HG02642 (cell line): ENCODE data around the gene HSF2BP.
"Not testable (repeated sequence)": the region's sequence is repeated elsewhere in the genome, so short reads cannot be mapped to it uniquely, and the experiment has no call there.

ENCODE experiments used
- ATAC-seq: cut with Tn5 transposase; IDR thresholded peaks from one replicate; pipeline ENCODE4 v1.9.1; 2021; ENCODE audit warnings: mild to moderate bottlenecking; ENCODE audit not compliant: unreplicated experiment, poor library complexity

HSF2BP gene

DNA sequence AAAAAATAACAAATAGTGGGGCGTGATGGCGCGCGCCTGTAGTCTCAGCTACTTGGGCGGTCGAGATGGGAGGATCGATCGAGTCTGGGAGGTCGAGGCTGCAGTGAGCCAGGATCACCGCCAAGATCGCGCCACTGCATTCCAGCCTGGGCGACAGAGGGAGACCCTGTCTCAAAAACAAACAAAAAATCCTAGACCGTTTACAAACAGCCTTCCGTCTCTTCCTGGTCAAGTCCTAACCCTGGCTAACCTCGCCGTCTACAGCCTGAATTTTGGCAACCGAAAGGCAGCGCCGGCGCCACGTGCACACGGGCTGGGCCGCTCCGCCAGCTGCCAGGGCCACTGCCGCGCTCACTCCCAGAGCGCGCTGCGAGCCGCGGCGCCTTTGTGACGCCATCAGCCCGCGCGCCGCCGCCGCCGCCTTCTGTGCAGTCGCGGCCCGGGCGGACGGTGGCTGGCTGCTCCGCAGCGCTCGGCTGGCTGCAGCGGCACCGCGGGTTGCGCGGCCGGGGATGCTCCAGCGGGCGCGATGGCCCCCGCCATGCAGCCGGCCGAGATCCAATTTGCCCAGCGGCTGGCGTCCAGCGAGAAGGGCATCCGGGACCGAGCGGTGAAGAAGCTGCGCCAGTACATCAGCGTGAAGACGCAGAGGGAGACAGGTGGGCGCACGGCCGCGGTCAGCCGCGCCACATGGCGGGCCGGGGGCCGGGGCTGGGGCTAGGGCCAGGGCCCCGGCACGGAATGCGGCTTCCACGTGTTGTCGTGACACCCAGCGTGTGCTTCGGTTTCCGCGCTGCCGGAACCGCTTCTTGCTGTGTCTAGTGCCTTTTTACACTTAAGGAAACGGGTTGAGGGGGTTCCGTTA lies at the start of gene HSF2BP, which contains the start of gene RRP1B:
Gene HSF2BP (minus strand): TSS at position 353 of the 865 bp plus-strand sequence. CDS start 1,392 bp downstream, outside the sequence.
Gene RRP1B (plus strand): TSS at position 425 of the 865 bp plus-strand sequence. CDS start 105 bp downstream, at position 530.
- peak; percentile 81 for ATAC-seq

DNA sequence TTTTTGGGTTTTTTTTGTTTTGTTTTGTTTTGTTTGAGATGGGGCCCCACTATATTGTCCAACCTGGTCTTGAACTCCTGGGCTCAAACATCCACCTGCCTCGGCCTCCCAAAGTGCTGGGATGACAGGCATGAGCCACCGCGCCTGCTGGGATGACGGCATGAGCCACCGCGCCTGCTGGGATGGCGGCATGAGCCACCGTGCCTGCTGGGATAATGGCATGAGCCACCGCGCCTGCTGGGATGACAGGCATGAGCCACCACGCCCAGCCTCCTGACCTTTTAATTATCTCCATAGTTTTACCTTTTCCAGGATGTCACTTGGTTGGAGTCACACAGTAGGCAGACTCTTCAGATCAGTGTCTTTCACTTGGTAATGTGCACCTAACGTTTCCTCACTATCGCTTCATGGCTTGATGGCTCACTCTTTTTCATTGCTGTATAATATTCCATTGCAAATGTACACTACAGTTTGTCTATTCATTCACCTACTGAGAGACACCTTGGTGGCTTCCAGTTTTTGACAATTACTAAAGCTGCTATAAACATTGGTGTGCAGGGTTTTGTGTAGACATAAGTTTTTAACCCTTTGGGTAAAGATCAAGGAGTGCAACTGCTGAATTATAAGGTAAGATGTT lies 49.6 kb upstream of the HSF2BP start:
- ATAC-seq = no peak

DNA sequence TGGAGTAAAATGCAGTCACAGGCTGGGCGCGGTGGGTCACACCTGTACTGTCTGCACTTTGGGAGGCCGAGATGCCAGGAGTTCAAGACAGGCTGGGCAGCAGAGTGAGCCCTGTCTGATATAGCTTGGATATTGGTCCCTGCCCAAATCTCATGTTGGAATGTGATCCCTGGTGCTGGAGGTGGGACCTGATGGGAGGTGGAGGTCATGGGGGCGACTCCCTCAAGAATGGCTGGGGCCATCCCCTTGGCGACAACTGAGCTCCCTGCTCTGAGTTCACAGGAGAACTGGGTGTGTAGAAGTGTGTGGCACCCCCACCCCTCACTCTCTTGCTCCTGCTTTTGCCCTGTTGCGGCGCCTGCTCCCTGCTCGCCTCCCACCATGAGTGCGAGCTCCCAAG lies 48.2 kb upstream of the HSF2BP start:
- no peak for ATAC-seq

GRCh38 chr21:43703035-43703880 lies 44.0 kb upstream of the HSF2BP start:
- ATAC-seq = no peak

GRCh38 chr21:43702785-43703034 lies 43.4 kb upstream of the HSF2BP start:
- ATAC-seq = no peak

DNA sequence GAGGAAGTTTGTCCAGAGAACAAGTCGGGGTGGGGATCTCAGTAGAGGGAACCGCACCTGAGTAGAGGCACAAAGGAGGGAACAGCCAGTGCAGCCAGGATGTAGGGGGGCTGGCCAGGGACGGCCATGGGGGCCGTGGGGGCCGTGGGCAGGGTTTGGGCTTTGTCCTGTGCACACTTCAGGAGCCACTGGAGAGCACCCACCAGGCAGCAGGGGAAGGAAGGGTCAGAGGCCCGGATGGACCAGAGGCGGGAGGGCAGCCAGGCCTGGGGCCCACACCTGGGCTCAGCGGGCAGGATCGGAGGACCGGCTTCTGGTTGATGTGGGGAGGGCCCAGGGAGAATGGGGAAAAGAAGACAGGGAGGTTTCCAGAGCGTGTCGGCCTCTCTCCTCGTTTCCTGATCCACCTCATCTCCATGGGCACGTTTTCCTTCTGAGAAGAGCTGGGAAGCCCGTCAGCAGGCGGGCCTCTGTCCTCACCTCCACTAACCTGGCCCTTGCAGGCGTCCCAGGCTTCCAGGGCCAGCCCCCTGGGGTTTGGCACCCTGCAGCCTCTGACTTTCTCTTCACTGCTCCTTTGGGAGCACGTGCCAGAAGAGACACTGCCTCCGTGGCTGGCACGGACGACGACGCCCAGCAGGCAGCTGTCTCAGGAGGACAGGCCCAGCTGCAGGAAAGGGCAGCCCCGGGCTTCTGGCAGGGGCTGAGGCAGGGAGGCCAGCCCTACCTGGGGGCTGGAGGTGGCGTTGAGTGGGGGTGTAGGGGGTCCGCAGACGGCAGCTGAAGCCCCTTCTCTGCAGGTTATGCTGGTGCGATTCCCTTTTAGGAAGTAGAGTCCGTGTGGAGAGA lies 42.9 kb upstream of the HSF2BP start:
- no peak for ATAC-seq

GRCh38 chr21:43699933-43700599 lies 40.8 kb upstream of the HSF2BP start:
- no peak for ATAC-seq

DNA sequence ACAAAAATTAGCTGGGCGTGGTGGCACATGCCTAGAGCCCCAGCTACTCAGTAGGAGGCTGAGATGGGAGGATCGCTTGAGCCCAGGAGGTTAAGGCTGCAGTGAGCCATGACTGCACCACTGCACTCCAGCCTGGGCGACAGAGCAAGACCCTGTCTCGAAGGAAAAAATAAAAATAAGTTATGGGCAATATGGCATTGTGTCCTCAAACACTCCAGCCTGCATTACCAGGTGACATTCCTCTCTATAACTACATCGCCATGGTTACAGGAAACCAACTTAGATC lies 40.1 kb upstream of the HSF2BP start:
- ATAC-seq = not testable (repeated sequence)

- ATAC-seq = no peak
These were observed 38.7 kb upstream of the HSF2BP start for GRCh38 chr21:43697758-43698643.

GRCh38 chr21:43696214-43696613 lies 36.9 kb upstream of the HSF2BP start:
- ATAC-seq = no peak

- no peak for ATAC-seq
These were observed 35.3 kb upstream of the HSF2BP start for GRCh38 chr21:43694437-43695079.

DNA sequence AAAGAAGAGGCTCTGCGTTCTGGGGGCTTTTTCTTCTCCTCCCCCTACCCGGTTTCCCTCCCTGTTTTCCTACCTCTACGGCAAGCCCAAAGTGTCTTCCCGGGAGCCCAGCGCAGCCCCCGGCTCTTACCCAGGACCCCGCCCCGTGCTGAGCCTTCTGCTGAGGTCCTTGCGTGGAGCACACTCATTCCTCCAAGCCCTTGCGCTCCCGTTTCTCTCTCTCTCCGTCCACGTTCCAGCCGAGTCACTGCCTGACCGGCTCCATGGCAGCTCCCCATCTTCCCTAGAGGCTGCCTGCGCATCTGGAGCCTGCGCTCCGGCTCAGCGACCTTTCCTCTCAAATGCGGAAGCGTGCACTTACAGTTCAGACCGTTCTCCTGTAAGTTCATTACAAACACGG lies 34.7 kb upstream of the HSF2BP start:
- ATAC-seq = no peak

DNA sequence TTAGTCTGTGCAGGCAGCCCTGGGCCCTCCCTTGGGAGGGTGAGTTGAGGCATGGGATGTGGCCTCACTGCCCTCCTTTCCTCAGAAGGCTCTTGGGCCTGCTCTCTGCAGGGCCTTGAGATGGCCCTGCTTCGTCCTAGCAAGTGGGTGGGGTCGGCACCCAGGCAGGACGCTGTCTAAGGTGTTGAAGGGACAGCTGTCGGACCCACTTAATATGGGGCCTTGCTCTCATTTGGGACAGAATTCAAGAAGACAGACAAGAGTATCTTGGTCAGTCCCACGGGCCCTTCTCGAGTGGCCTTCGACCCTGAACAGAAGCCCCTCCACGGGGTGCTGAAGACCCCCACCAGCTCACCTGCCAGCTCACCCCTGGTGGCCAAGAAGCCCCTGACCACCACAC lies 33.7 kb upstream of the HSF2BP start:
- ATAC-seq = no peak

- no peak for ATAC-seq
These were observed 32.5 kb upstream of the HSF2BP start for GRCh38 chr21:43691801-43692200.

DNA sequence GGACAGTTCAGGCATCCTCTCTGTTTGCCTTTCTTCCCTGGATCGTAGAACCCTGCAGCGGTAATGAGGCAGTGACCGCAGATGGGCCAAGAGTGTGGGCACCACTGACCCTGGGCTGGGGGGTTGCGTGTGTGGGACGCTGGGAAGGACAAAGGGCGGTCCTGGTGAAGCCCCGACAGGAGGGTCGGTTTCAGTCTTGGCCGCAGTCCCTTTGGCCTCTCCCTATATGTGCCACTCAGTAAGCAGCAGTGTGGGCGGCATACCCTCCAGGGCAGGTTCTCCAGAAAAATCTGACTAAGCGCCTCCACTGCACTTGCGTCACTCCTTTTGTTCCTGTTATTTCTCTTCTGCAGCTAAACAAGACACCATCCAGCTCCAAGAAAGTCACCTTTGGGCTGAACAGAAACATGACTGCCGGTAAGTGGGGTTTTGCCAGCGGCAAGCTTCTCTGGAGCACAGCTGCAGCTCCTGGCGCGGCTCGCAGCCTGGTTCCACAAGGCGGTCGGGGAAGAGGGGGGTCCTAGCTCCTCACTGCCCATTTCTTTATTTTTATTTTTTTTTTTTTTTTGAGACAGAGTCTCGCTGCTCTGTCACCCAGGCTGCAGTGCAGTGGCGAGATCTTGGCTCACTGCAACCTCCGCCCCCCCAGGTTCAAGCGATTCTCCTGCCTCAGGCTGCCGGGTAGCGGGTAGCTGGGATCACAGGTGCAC lies 32.0 kb upstream of the HSF2BP start:
- ATAC-seq = no peak

DNA sequence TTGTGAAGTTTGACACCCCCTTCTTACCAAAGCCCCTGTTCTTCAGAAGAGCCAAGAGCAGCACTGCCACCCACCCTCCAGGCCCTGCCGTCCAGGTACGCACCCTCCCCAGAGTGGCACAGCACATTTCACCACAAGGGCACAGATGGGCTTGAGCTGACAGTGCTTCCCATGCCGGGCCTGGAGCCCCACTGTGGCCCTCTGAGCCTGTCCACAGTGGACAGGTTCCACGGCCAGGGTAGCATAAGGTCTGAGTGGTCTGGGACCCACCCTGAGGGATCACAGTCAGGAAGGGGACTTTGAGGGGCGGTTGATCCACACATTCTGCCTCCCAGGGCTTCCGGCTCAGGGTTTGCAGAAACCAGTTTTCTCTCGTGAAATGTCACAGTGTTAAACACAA lies 31.1 kb upstream of the HSF2BP start:
- no peak for ATAC-seq

DNA sequence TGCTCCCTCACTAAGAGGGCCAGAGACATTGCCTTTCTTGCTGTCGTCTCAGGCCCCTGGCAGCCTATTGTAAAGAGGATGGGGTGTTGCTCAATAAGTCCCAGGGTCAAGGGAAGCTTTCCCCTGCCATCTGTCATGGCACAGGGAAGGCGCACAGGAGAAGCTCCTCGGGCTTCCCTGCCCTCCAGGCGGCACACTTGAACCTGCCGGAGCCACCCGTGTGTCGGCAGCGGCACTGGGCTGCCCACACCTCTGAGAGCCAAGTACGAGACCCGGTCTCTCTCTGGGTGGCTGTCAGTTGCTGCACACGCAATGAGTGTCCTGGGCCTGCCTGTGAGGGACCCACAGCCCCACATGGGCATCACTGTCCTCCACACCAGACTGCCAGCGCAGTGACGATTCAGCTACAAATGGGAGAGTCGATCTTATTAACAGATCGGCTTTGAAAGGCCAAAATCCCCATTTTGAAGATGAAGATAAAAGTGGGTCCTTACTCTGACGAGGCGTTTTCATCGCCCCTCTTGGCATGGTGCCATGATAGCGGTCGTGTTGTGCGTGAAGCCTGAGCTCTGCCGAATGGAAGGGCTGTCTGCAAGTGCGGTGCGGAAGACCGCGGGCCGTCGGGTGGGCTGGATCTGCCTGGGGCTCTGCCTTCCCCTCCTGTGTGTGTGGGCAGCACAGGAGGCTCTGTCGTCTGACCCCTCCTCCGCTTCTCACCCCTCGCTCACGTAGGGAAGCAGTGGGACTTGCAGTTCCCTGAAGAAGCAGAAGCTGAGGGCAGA lies 30.5 kb upstream of the HSF2BP start:
- ATAC-seq = no peak
